Right atrium auricular region (tissue), 2 donors: Measurements from ENCODE around the gene MRPS14. TPM values are rescaled to one million over a fixed set of nuclear protein-coding genes. Genes with fewer than 3 reads are reported as not detected.

ENCODE experiments used
- DNase-seq: peaks from one replicate; pipeline ENCODE4 v3.0.0-alpha.2; 2019; ENCODE audit warnings: low spot score
- H3K27ac ChIP-seq, 2 donors: fragments of 200-600 bp; sonication (generic); 1 replicate in 1 of 2; 2 replicates in 1 of 2; pipeline ENCODE4 v1.5.1; 2016 to 2019
- H3K27me3 ChIP-seq, 2 donors: fragments of 200-600 bp; sonication (generic); one replicate each; pipeline versions ENCODE4 v1.5.1 to v1.6.0; 2017 to 2019
- H3K36me3 ChIP-seq: fragments of 200-600 bp; sonication (generic); one replicate; pipeline ENCODE4 v1.5.1; 2016
- H3K4me1 ChIP-seq, 2 donors: fragments of 200-600 bp; sonication (generic); one replicate each; pipeline versions ENCODE4 v1.5.1 to v1.6.0; 2017 to 2019
- H3K4me3 ChIP-seq, 2 donors: fragments of 200-600 bp; sonication (generic); 1 replicate in 1 of 2; 2 replicates in 1 of 2; pipeline ENCODE4 v1.5.1; 2017 to 2019; ENCODE audit warnings: mild to moderate bottlenecking in 1 of 2, moderate library complexity in 1 of 2
- H3K9me3 ChIP-seq, 2 donors: fragments of 200-600 bp; sonication (generic); one replicate each; pipeline ENCODE4 v1.5.1; 2019
- total RNA-seq, 2 donors: library from RNA; depleted of rRNA; stranded (reverse); fragments of >200 nt; gene quantifications; one replicate each; pipeline ENCODE4 v1.1.0, GENCODE V29; 2016
- TF ChIP-seq, protein P1 (sequence below), 2 donors: fragments of 200-600 bp; sonication (generic); IDR thresholded peaks; one replicate each; pipeline ENCODE4 v1.5.1; 2019; ENCODE audit warnings: antibody characterized with exemption in 2 of 2

MRPS14 gene
- total RNA-seq, 2 donors from 2014 or later = 14.8 to 16.7 TPM

DNA sequence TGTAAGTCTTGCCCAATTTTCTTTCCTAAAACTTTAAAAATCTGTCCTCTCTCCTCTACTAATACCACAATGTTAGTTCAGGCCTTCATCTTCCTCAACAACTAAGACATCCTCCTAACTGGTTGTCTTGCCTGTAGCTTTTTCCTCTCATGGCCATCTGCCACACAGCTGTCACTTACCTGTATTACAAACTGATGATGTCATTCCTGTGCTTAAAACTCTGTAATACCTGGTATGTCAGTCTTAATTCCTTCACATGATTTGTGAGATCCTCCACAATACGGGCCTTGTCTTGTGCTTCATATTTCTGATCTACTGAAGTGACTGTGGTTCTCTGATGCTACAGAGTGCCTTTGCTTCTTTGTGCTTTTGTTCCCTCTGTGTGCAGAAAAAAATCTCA is 9.8 kb downstream of the MRPS14 start:
- Histone ChIP-seq H3K36me3 (peaks cover 83% of the 10 kb centered on the region), H3K27ac (no peak overlapping the region), H3K4me1 (peaks cover 0 to 5% of the 10 kb centered on the region in 2 donors), H3K4me3 (no peak overlapping the region), H3K9me3 (no peaks in the 10 kb centered on the region), H3K27me3 (no peaks in the 10 kb centered on the region)
- TF ChIP-seq, protein P1, sequence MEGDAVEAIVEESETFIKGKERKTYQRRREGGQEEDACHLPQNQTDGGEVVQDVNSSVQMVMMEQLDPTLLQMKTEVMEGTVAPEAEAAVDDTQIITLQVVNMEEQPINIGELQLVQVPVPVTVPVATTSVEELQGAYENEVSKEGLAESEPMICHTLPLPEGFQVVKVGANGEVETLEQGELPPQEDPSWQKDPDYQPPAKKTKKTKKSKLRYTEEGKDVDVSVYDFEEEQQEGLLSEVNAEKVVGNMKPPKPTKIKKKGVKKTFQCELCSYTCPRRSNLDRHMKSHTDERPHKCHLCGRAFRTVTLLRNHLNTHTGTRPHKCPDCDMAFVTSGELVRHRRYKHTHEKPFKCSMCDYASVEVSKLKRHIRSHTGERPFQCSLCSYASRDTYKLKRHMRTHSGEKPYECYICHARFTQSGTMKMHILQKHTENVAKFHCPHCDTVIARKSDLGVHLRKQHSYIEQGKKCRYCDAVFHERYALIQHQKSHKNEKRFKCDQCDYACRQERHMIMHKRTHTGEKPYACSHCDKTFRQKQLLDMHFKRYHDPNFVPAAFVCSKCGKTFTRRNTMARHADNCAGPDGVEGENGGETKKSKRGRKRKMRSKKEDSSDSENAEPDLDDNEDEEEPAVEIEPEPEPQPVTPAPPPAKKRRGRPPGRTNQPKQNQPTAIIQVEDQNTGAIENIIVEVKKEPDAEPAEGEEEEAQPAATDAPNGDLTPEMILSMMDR (IDR thresholded peaks at IDR 0.05) = no peak
- no peak for DNase-seq

- no peak for DNase-seq
- H3K36me3 ChIP-seq = peaks cover 67% of the 10 kb centered on the region
- no peaks in the 10 kb centered on the region for H3K27me3 ChIP-seq
- H3K4me1 ChIP-seq = peaks cover 0 to 5% of the 10 kb centered on the region in 2 donors
- H3K9me3 ChIP-seq = no peaks in the 10 kb centered on the region
- H3K4me3 ChIP-seq = no peak overlapping the region
- no peak overlapping the region for H3K27ac ChIP-seq
- TF ChIP-seq, protein P1 (IDR thresholded peaks at IDR 0.05) = no peak
Measured at GRCh38 chr1:175009532-175009931, 13.7 kb downstream of the MRPS14 start.

DNA sequence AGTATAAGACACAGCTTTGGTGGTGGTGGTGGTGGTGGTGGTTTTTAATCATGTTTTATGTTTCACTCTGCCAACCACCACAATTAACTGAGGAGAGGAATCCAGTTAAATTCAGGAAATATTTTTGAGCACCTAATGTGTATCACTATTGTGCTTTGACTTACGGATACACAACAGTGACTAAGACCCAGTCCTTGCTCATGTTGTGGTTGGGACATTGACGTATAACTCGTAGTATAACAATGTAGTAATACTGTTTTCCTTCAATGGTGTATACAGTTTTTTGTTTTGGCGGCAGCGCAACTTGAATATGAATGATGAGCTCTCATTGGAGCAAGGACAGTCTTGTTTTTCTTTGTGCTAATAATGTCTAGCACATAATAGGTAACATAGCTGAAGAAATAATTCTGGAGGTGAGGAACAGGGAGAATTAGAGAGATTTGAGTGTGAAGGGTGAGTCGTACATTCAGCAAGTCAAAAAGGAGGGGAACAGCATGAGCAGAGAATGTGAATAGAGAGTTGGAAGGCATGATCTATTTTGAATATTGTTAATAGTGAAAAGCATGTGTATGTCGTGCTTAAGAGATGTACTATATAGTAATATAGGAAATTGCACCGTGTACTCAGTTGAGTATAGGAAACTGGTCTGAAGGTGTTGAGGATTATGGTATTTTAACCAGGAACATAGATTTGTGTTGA is 18.0 kb downstream of the MRPS14 start:
- Histone ChIP-seq H3K27me3 (no peaks in the 10 kb centered on the region), H3K36me3 (peaks cover 31% of the 10 kb centered on the region)
- no peak for DNase-seq

DNA sequence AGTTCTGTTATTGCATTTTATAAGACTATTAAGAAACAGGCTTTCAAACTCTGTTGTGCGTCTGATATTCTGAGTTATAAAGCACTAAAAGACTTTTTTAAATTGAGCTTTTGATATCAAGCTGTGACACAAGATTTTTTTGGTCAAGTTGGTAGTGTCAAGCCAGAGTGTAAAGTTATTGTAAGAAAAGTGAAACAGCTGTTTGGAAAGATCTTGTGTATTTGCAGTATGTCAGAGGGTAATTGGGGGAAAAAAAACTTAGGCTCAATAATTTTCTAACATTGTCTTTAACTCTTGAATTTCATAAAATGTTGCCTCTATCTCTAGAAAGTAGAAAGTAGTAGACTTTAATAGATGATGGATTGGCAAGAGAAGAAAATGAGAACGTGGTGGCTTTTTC is 19.7 kb downstream of the MRPS14 start:
- Histone ChIP-seq H3K27me3 (no peaks in the 10 kb centered on the region), H3K4me1 (peaks cover 0 to 26% of the 10 kb centered on the region in 2 donors), H3K4me3 (no peak overlapping the region), H3K27ac (no peak overlapping the region), H3K9me3 (no peaks in the 10 kb centered on the region), H3K36me3 (peaks cover 19% of the 10 kb centered on the region)
- DNase-seq = no peak
- TF ChIP-seq, protein P1 (IDR thresholded peaks at IDR 0.05) = no peak

More for the DNA sequence above, 18.0 kb downstream of the MRPS14 start:
- TF ChIP-seq, protein P1 (IDR thresholded peaks at IDR 0.05) = no peak
- H3K4me1 ChIP-seq = peaks cover 0 to 31% of the 10 kb centered on the region in 2 donors
- H3K27ac ChIP-seq = no peak overlapping the region
- H3K4me3 ChIP-seq = no peak overlapping the region
- no peaks in the 10 kb centered on the region for H3K9me3 ChIP-seq

GRCh38 chr1:175002910-175003517 is 20.2 kb downstream of the MRPS14 start:
- Histone ChIP-seq H3K9me3 (no peaks in the 10 kb centered on the region), H3K27me3 (no peaks in the 10 kb centered on the region), H3K4me3 (no peak overlapping the region), H3K27ac (no peak overlapping the region), H3K4me1 (peaks cover 0 to 26% of the 10 kb centered on the region in 2 donors), H3K36me3 (peaks cover 14% of the 10 kb centered on the region)
- TF ChIP-seq, protein P1 (IDR thresholded peaks at IDR 0.05) = no peak
- no peak for DNase-seq
